Cerebellar nuclear complex (tissue), 1 donor: ENCODE data around the gene DLGAP4.

Experiments
- DNase-seq, 2 experiments: peaks; one replicate each; lab custom pipeline; 2025; lab: John Stamatoyannopoulos, UW

Gene DLGAP4

GRCh38 chr20:36305602-36306551 lies at the start of gene DLGAP4:
TSS of gene DLGAP4 (plus strand) at chr20:36306339. CDS start at chr20:36431718, 125,379 bp downstream.
- DNase-seq: no peak

GRCh38 chr20:36259177-36260061 lies 46.7 kb upstream of the DLGAP4 start:
- no peak for DNase-seq

GRCh38 chr20:36260316-36260715 lies 45.8 kb upstream of the DLGAP4 start:
- no peak for DNase-seq

GRCh38 chr20:36261389-36262105 lies 44.6 kb upstream of the DLGAP4 start:
- no peak for DNase-seq

- no peak for DNase-seq
Measured at GRCh38 chr20:36262440-36262839, 43.7 kb upstream of the DLGAP4 start.

GRCh38 chr20:36264426-36265246 lies 41.5 kb upstream of the DLGAP4 start:
- DNase-seq: no peak

- no peak for DNase-seq
Measured at GRCh38 chr20:36266189-36266588, 40.0 kb upstream of the DLGAP4 start.

GRCh38 chr20:36267605-36268381 lies 38.3 kb upstream of the DLGAP4 start:
- DNase-seq: no peak

- DNase-seq: no peak
Measured at GRCh38 chr20:36268440-36269342, 37.4 kb upstream of the DLGAP4 start.

GRCh38 chr20:36269507-36269906 lies 36.6 kb upstream of the DLGAP4 start:
- no peak for DNase-seq

GRCh38 chr20:36270744-36271638 lies 35.1 kb upstream of the DLGAP4 start:
- DNase-seq: no peak

GRCh38 chr20:36271639-36272546 lies 34.2 kb upstream of the DLGAP4 start:
- no peak for DNase-seq

GRCh38 chr20:36272547-36273220 lies 33.5 kb upstream of the DLGAP4 start:
- DNase-seq: no peak

- no peak for DNase-seq
Measured at GRCh38 chr20:36273414-36274180, 32.5 kb upstream of the DLGAP4 start.

- no peak for DNase-seq
Measured at GRCh38 chr20:36274181-36274841, 31.8 kb upstream of the DLGAP4 start.
